ENCODE results near the gene DPH2.

DNA sequence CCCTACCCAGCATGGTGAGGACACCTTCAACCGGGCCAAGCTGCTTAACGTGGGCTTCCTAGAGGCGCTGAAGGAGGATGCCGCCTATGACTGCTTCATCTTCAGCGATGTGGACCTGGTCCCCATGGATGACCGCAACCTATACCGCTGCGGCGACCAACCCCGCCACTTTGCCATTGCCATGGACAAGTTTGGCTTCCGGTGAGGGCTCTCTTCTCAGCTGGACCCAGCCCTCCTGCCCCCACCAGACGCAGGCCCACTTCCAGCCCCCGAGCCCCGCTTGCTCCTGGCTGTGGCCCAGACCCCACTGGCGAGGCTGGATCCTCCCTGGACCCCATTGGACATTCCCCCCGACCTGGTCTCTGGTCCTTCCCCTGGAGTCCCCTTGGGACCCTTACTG, 15.0 kb downstream of the DPH2 start:
- TF ChIP-seq, protein P1, sequence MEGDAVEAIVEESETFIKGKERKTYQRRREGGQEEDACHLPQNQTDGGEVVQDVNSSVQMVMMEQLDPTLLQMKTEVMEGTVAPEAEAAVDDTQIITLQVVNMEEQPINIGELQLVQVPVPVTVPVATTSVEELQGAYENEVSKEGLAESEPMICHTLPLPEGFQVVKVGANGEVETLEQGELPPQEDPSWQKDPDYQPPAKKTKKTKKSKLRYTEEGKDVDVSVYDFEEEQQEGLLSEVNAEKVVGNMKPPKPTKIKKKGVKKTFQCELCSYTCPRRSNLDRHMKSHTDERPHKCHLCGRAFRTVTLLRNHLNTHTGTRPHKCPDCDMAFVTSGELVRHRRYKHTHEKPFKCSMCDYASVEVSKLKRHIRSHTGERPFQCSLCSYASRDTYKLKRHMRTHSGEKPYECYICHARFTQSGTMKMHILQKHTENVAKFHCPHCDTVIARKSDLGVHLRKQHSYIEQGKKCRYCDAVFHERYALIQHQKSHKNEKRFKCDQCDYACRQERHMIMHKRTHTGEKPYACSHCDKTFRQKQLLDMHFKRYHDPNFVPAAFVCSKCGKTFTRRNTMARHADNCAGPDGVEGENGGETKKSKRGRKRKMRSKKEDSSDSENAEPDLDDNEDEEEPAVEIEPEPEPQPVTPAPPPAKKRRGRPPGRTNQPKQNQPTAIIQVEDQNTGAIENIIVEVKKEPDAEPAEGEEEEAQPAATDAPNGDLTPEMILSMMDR (IDR thresholded peaks at IDR 0.05), result no peak
- no peak for TF ChIP-seq EZH2 (IDR thresholded peaks at IDR 0.05)

Measured in neural progenitor cell (in vitro differentiated cells).